ENCODE results near the gene ATP8B3. TPM values are rescaled to one million over a fixed set of nuclear protein-coding genes. Genes with fewer than 3 reads are reported as not detected.
A peak's percentile ranks its signal among the peaks of the same experiment; 100 is the strongest.

ATP8B3 gene
- total RNA-seq, 2 donors from 2014 or later: 2.3 to 3.4 TPM

DNA sequence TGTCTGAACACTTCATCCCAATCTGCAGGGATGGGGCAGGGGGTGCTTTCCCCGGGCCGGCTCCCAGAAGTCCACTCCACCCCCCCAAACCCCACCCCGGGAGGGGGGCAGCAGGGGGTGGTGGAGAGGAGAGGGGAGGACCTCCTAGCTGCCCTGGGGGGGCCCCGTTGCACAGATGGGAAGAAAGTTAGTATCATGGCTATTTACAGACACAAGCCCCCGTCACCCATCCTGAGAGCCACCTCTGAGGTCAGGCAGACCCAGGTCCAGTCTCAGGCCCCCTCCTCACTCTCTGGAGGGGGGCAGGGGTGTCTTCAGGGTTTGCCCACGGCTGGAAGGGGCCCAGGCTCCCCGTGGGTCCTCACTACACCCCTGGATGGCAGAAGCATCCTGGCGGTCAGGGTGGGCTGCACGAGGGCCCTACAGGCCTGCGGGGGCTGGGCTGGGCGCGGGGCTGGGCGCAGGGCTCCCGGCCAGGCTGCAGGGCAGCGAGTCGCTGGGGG lies 42.0 kb upstream of the ATP8B3 start:
- Histone ChIP-seq H3K9me3 (ENCODE audit: control insufficient read depth, low read length) (no peaks in the 10 kb centered on the region), H3K27ac (ENCODE audit: low read depth, low read length) (no peak overlapping the region), H3K36me3 (ENCODE audit: control insufficient read depth, insufficient read depth, low read length) (peaks cover 4% of the 10 kb centered on the region), H3K4me1 (ENCODE audit: control insufficient read depth, insufficient read depth, low read length) (peaks cover 22% of the 10 kb centered on the region), H3K4me3 (ENCODE audit: low read length) (no peak overlapping the region), H3K9ac (ENCODE audit: extremely low read depth, low read length, poor library complexity, severe bottlenecking) (no peak overlapping the region), H3K27me3 (ENCODE audit: control insufficient read depth, insufficient read depth, low read length, poor library complexity, severe bottlenecking) (no peaks in the 10 kb centered on the region)
- no peak overlapping the region for H3K27ac Mint-ChIP-seq
- peaks cover 8% of the 10 kb centered on the region for H3K36me3 Mint-ChIP-seq (ENCODE audit: low read depth)
- 92 to 96% methylated on average over 8 to 13 of the region's 16 CpGs for WGBS, 2 experiments (ENCODE audit: insufficient coverage in 1 of 2, insufficient read length in 1 of 2)
- TF ChIP-seq, protein P1, sequence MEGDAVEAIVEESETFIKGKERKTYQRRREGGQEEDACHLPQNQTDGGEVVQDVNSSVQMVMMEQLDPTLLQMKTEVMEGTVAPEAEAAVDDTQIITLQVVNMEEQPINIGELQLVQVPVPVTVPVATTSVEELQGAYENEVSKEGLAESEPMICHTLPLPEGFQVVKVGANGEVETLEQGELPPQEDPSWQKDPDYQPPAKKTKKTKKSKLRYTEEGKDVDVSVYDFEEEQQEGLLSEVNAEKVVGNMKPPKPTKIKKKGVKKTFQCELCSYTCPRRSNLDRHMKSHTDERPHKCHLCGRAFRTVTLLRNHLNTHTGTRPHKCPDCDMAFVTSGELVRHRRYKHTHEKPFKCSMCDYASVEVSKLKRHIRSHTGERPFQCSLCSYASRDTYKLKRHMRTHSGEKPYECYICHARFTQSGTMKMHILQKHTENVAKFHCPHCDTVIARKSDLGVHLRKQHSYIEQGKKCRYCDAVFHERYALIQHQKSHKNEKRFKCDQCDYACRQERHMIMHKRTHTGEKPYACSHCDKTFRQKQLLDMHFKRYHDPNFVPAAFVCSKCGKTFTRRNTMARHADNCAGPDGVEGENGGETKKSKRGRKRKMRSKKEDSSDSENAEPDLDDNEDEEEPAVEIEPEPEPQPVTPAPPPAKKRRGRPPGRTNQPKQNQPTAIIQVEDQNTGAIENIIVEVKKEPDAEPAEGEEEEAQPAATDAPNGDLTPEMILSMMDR (conservative IDR thresholded peaks at IDR 0.05): no peak
- no peak overlapping the region for H3K4me3 Mint-ChIP-seq
- H3K4me1 Mint-ChIP-seq: peaks cover 23% of the 10 kb centered on the region
- no peak for DNase-seq
- no peaks in the 10 kb centered on the region for H3K27me3 Mint-ChIP-seq (ENCODE audit: insufficient read depth)
- no peaks in the 10 kb centered on the region for H3K9me3 Mint-ChIP-seq

DNA sequence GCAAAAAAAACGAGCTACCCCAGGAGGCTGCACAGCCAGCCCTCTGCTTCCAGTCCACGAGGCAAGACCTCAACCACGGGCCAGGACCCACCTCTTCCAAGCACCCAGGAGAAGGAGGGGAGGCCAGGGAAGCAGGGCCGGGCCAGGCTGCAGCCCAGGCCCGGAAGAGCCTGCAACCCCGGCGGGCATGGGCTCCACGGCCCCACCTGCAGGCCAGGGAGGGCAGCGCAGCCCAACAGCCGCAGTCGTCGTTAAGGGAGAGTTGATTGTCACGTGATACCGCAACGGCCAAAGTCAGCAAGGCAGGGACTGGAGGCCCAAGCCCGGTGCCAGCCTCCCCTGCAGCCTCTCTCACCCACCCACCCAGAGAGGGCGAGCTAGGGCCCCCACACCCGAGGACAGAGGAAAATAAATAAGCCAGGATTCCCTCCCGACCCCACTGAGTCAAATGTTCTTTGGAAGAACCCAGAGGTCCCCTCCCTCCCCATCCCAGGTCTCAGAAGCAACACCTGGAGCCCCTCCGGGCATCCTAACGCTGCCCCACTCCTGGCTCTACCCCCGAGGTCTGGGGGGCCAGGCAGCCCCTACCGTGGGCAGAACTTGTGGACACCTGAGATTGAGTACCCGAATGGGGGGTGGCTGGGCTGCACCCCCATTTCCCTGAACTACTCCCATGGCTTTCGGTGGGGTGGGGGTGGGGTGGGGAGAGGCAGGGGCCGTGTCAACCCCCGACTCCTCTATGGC lies 41.4 kb upstream of the ATP8B3 start:
- H3K27me3 Mint-ChIP-seq (ENCODE audit: insufficient read depth): no peaks in the 10 kb centered on the region
- Histone ChIP-seq H3K4me1 (ENCODE audit: control insufficient read depth, insufficient read depth, low read length) (peaks cover 16% of the 10 kb centered on the region), H3K27ac (ENCODE audit: low read depth, low read length) (no peak overlapping the region), H3K9ac (ENCODE audit: extremely low read depth, low read length, poor library complexity, severe bottlenecking) (no peak overlapping the region), H3K9me3 (ENCODE audit: control insufficient read depth, low read length) (no peaks in the 10 kb centered on the region), H3K36me3 (ENCODE audit: control insufficient read depth, insufficient read depth, low read length) (peaks cover 4% of the 10 kb centered on the region), H3K4me3 (ENCODE audit: low read length) (no peak overlapping the region), H3K27me3 (ENCODE audit: control insufficient read depth, insufficient read depth, low read length, poor library complexity, severe bottlenecking) (no peaks in the 10 kb centered on the region)
- 40 to 62% methylated on average over 10 to 23 of the region's 27 CpGs for WGBS, 2 experiments (ENCODE audit: insufficient coverage in 1 of 2, insufficient read length in 1 of 2)
- H3K27ac Mint-ChIP-seq: peak overlapping the region; percentile 91
- TF ChIP-seq, protein P1 (conservative IDR thresholded peaks at IDR 0.05): peak; percentile 93
- peaks cover 8% of the 10 kb centered on the region for H3K36me3 Mint-ChIP-seq (ENCODE audit: low read depth)
- no peaks in the 10 kb centered on the region for H3K9me3 Mint-ChIP-seq
- peak overlapping the region; percentile 32 for H3K4me3 Mint-ChIP-seq
- peaks cover 21% of the 10 kb centered on the region for H3K4me1 Mint-ChIP-seq
- DNase-seq: peak; percentile 96

DNA sequence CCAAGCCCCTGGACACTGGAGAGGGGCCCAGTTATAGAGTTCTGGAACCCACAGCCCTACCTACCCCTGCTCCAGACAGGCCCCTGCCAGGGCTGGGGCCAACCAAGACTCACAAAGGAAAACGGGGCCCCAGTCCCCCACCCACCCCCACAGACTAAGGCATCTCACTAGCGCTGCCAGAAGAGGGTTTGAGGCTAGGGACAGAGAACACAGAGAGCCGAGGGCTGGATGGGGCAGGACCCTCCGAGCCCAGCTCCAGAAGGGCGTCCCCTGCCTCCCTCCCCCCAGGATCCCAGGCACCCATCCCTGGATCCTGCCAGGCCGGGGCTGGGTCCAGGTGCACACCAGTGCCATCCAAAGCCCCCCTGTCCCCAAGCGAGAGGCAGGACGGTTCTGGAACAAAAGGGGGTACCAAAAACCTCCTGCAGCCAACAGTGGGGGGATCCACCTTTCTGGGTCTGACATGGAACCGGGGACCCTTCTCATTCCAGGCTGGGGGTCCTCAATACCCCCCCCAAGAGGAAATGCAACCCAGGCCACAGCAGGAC lies 40.6 kb upstream of the ATP8B3 start:
- no peaks in the 10 kb centered on the region for H3K27me3 ChIP-seq (ENCODE audit: control insufficient read depth, insufficient read depth, low read length, poor library complexity, severe bottlenecking)
- no peak overlapping the region for H3K27ac ChIP-seq (ENCODE audit: low read depth, low read length)
- Mint-ChIP-seq H3K9me3 (no peaks in the 10 kb centered on the region), H3K27ac (no peak overlapping the region), H3K27me3 (ENCODE audit: insufficient read depth) (no peaks in the 10 kb centered on the region), H3K4me3 (no peak overlapping the region), H3K4me1 (peaks cover 17% of the 10 kb centered on the region), H3K36me3 (ENCODE audit: low read depth) (peaks cover 8% of the 10 kb centered on the region)
- peaks cover 12% of the 10 kb centered on the region for H3K4me1 ChIP-seq (ENCODE audit: control insufficient read depth, insufficient read depth, low read length)
- no peak for DNase-seq
- H3K4me3 ChIP-seq (ENCODE audit: low read length): no peak overlapping the region
- 93% methylated on average over 5 to 9 of the region's 9 CpGs for WGBS, 2 experiments (ENCODE audit: insufficient coverage in 1 of 2, insufficient read length in 1 of 2)
- TF ChIP-seq, protein P1 (conservative IDR thresholded peaks at IDR 0.05): no peak
- no peak overlapping the region for H3K9ac ChIP-seq (ENCODE audit: extremely low read depth, low read length, poor library complexity, severe bottlenecking)
- peaks cover 4% of the 10 kb centered on the region for H3K36me3 ChIP-seq (ENCODE audit: control insufficient read depth, insufficient read depth, low read length)
- H3K9me3 ChIP-seq (ENCODE audit: control insufficient read depth, low read length): no peaks in the 10 kb centered on the region

All from endodermal cell (in vitro differentiated cells).